GM23338 (cell line): Measurements from ENCODE around the gene ARRDC1. TPM values are rescaled to one million over a fixed set of nuclear protein-coding genes. Genes with fewer than 3 reads are reported as not detected.

Experiments used
- ATAC-seq: fragments of 200-7000 bp; cut with Tn5 transposase; 3 replicates; pipeline ENCODE4 v1.9.1; 2020
- DNase-seq: peaks from one replicate; pipeline ENCODE4 v3.0.0-alpha.2; 2015; ENCODE audit warnings: low spot score
- H2AFZ ChIP-seq: fragments of 200-600 bp; sonication (generic); 2 replicates; pipeline ENCODE4 v1.8.0; 2016; ENCODE audit warnings: antibody characterized with exemption, mild to moderate bottlenecking, moderate library complexity
- H3F3A ChIP-seq: fragments of 200-600 bp; sonication (generic); replicated peaks from 2 replicates; pipeline ENCODE4 v1.8.0; 2017; ENCODE audit warnings: antibody characterized with exemption, mixed run types, low read depth
- H3K27ac ChIP-seq: fragments of 200-600 bp; sonication (generic); 2 replicates; pipeline ENCODE4 v1.6.1; 2016; ENCODE audit warnings: low read depth
- H3K27me3 ChIP-seq: fragments of 200-600 bp; sonication (generic); 2 replicates; pipeline ENCODE4 v1.8.0; 2016; ENCODE audit warnings: mild to moderate bottlenecking, mixed run types, moderate library complexity; ENCODE audit not compliant: insufficient read depth
- H3K36me3 ChIP-seq: fragments of 200-600 bp; sonication (generic); 2 replicates; pipeline ENCODE4 v1.8.0; 2016; ENCODE audit warnings: mild to moderate bottlenecking; ENCODE audit not compliant: insufficient read depth
- H3K4me1 ChIP-seq: fragments of 200-600 bp; sonication (generic); 2 replicates; pipeline ENCODE4 v1.8.0; 2016; ENCODE audit warnings: mild to moderate bottlenecking, moderate library complexity; ENCODE audit not compliant: insufficient read depth
- H3K4me2 ChIP-seq: fragments of 200-600 bp; sonication (generic); 2 replicates; pipeline ENCODE4 v1.7.1; 2017; ENCODE audit warnings: mixed run types
- H3K4me3 ChIP-seq: fragments of 200-600 bp; sonication (generic); 2 replicates; pipeline ENCODE4 v1.6.1; 2016; ENCODE audit warnings: mixed run types
- H3K79me2 ChIP-seq: fragments of 200-600 bp; sonication (generic); replicated peaks from 2 replicates; pipeline ENCODE4 v1.8.0; 2017; ENCODE audit warnings: mild to moderate bottlenecking; ENCODE audit not compliant: insufficient read depth
- H3K9me2 ChIP-seq: fragments of 200-600 bp; sonication (generic); 2 replicates; pipeline ENCODE4 v1.8.0; 2017; ENCODE audit not compliant: insufficient read depth
- H4K20me1 ChIP-seq: fragments of 200-600 bp; sonication (generic); replicated peaks from 2 replicates; pipeline ENCODE4 v1.8.0; 2017; ENCODE audit warnings: mild to moderate bottlenecking; ENCODE audit not compliant: insufficient read depth
- H3K27ac Mint-ChIP-seq: 2 replicates; pipeline ENCODE4 v1.8.0; 2020; ENCODE audit warnings: inconsistent platforms, mild to moderate bottlenecking, moderate library complexity, mixed read lengths
- H3K27me3 Mint-ChIP-seq: 3 replicates; pipeline ENCODE4 v1.8.0; 2022; ENCODE audit warnings: low read depth, mild to moderate bottlenecking, moderate library complexity, mixed read lengths, inconsistent platforms; ENCODE audit not compliant: insufficient read depth, poor library complexity
- H3K36me3 Mint-ChIP-seq: 3 replicates; pipeline ENCODE4 v1.8.0; 2021; ENCODE audit warnings: low read depth, mild to moderate bottlenecking, inconsistent platforms, moderate library complexity, mixed read lengths
- H3K4me1 Mint-ChIP-seq: 3 replicates; pipeline ENCODE4 v1.8.0; 2020; ENCODE audit warnings: mild to moderate bottlenecking, inconsistent platforms, mixed read lengths
- H3K4me3 Mint-ChIP-seq: 3 replicates; pipeline ENCODE4 v1.8.0; 2021; ENCODE audit warnings: moderate library complexity, mild to moderate bottlenecking, inconsistent platforms, mixed read lengths
- H3K9me3 Mint-ChIP-seq: 3 replicates; pipeline ENCODE4 v1.8.0; 2020; ENCODE audit warnings: moderate library complexity, mild to moderate bottlenecking, inconsistent platforms, mixed read lengths
- CREB1 ChIP-seq: fragments of 250-450 bp; sonication (Bioruptor Pico); IDR thresholded peaks from 2 replicates; pipeline ENCODE4 v1.5.0; 2020; ENCODE audit warnings: low read depth, mild to moderate bottlenecking, moderate library complexity
- CTCF ChIP-seq, 2 experiments: fragments of 200-600 bp in 1 of 2; sonication (generic) in 1 of 2; conservative IDR thresholded peaks; 2 replicates each; pipeline versions ENCODE4 v1.5.1 to v1.6.1; 2016 to 2017; ENCODE audit warnings: antibody characterized with exemption in 2 of 2, low read depth in 2 of 2, mild to moderate bottlenecking in 2 of 2, moderate library complexity in 1 of 2
- ETS1 ChIP-seq: IDR thresholded peaks from 2 replicates; pipeline ENCODE4 v1.6.1; 2016; ENCODE audit warnings: antibody characterized with exemption
- EZH2 ChIP-seq: fragments of 200-600 bp; sonication (generic); IDR thresholded peaks from one replicate; pipeline ENCODE4 v1.8.0; 2017; ENCODE audit warnings: antibody characterized with exemption, mild to moderate bottlenecking, low read depth; ENCODE audit not compliant: unreplicated experiment
- EZH2phosphoT487 ChIP-seq: fragments of 200-600 bp; sonication (generic); IDR thresholded peaks from one replicate; pipeline ENCODE4 v1.8.1; 2018; ENCODE audit warnings: antibody characterized with exemption; ENCODE audit not compliant: unreplicated experiment
- NANOG ChIP-seq: IDR thresholded peaks from 2 replicates; pipeline ENCODE4 v1.6.1; 2016; ENCODE audit warnings: antibody characterized with exemption, borderline replicate concordance
- POLR2AphosphoS5 ChIP-seq: IDR thresholded peaks from 2 replicates; pipeline ENCODE4 v1.6.1; 2016; ENCODE audit warnings: antibody characterized with exemption, low read depth
- REST ChIP-seq: IDR thresholded peaks from one replicate; pipeline ENCODE4 v1.6.1; 2018; ENCODE audit warnings: antibody characterized with exemption; ENCODE audit not compliant: unreplicated experiment
- STAT1 ChIP-seq: IDR thresholded peaks from one replicate; pipeline ENCODE4 v1.6.1; 2016; ENCODE audit warnings: antibody characterized with exemption; ENCODE audit not compliant: unreplicated experiment
- ZNF114 ChIP-seq: fragments of 250-450 bp; sonication (Bioruptor Pico); IDR thresholded peaks from 2 replicates; pipeline ENCODE4 v1.5.0; 2020; ENCODE audit warnings: mild to moderate bottlenecking, moderate library complexity
- ZNF331 ChIP-seq: fragments of 250-450 bp; sonication (Bioruptor Pico); IDR thresholded peaks from 2 replicates; pipeline ENCODE4 v1.5.0; 2020; ENCODE audit warnings: low read depth, mild to moderate bottlenecking, moderate library complexity
- polyA plus RNA-seq: library from polyadenylated mRNA; unstranded; fragments of >200 nt; fragmentation: Nextera tagmentation; extraction: Ambion mirVana; gene quantifications from 2 replicates; pipeline ENCODE4 v1.2.1, GENCODE V29; 2016
- total RNA-seq: library from RNA; depleted of rRNA; stranded (reverse); fragments of >200 nt; shearing (Covaris generic); gene quantifications from 2 replicates; pipeline ENCODE4 v1.2.3, GENCODE V29; 2014

Gene ARRDC1
- total and polyA plus RNA-seq, 2 experiments from 2014 or later = 36.6 to 63.8 TPM

DNA sequence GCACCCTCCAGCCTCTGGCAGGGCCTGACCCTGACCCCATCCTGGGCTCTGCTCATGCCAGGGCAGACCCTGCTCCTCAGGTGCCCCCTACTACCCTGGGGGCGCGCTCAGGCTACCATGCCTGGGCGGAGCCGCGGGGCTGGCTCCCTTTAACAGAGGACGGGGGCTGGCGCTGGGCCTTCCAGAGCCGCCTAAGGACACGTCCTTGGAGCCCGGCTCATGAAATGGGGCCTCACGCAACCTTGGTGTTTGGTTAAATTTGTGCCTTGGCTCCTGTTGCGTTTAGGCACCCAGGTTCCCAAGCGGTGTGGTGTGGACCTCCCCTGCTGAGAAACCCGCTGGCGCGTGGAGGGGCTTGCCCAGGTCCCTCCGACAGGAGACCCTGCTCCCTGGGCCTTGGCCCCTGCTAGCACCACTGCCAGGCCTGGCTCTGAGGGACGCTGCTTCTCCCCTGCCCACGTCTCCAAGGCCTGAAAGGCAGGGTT lies 9.9 kb downstream of the ARRDC1 start:
- Histone ChIP-seq H3K27ac (no peak overlapping the region), H3K4me2 (no peak overlapping the region), H3K9me2 (no peaks in the 10 kb centered on the region), H3K4me1 (peaks cover 16% of the 10 kb centered on the region), H3K79me2 (peaks cover 26% of the 10 kb centered on the region), H3F3A (peaks cover 13% of the 10 kb centered on the region), H4K20me1 (peaks cover 16% of the 10 kb centered on the region), H3K4me3 (no peak overlapping the region), H3K27me3 (no peaks in the 10 kb centered on the region), H2AFZ (no peak overlapping the region), H3K36me3 (no peaks in the 10 kb centered on the region; the same call in 1 of the 2 replicates)
- H3K4me3 Mint-ChIP-seq = no peak overlapping the region
- ATAC-seq (no peak), DNase-seq (no peak)
- peaks cover 20% of the 10 kb centered on the region for H3K27me3 Mint-ChIP-seq
- H3K4me1 Mint-ChIP-seq = peaks cover 28% of the 10 kb centered on the region
- H3K9me3 Mint-ChIP-seq = no peaks in the 10 kb centered on the region; the same call in 2 of the 3 replicates
- H3K36me3 Mint-ChIP-seq = peaks cover 30% of the 10 kb centered on the region
- no peak for TF ChIP-seq ZNF331 (CRISPR knock-in tag)
- TF ChIP-seq STAT1 = no peak
- TF ChIP-seq POLR2AphosphoS5 = 0 out of 2 replicates have a peak, but pooled peaks have one; percentile 43
- TF ChIP-seq CREB1 = no peak
- H3K27ac Mint-ChIP-seq = no peak overlapping the region

- H3F3A ChIP-seq = peaks cover 27% of the 10 kb centered on the region
- no peaks in the 10 kb centered on the region; the same call in 1 of the 2 replicates for H3K36me3 ChIP-seq
- peaks cover 37% of the 10 kb centered on the region for H4K20me1 ChIP-seq
- peak; percentile 86 for DNase-seq
- H3K9me2 ChIP-seq = no peaks in the 10 kb centered on the region
- H3K4me2 ChIP-seq = peak within 1 kb of the TSS; percentile 96
- peak; percentile 73 for ATAC-seq
- H3K27ac ChIP-seq = peak within 1 kb of the TSS; percentile 96
- peak within 1 kb of the TSS; percentile 99 for H3K4me3 ChIP-seq
- peak within 1 kb of the TSS; percentile 79 for H2AFZ ChIP-seq
- TF ChIP-seq CTCF (conservative IDR thresholded peaks at IDR 0.05; ENCODE audit: low read depth in 2 of 2) (peak in 1 of 2 experiments; percentile 26; a peak in 1 of 4 replicates), EZH2phosphoT487 (no peak), EZH2 (no peak), ZNF114 (CRISPR knock-in tag) (no peak), POLR2AphosphoS5 (peak; percentile 55), CREB1 (peak; percentile 60; the same call in 1 of the 2 replicates), NANOG (no peak), REST (no peak), ETS1 (no peak; the same call in 1 of the 2 replicates)
- peaks cover 15% of the 10 kb centered on the region for H3K27me3 Mint-ChIP-seq
- H3K9me3 Mint-ChIP-seq = no peaks in the 10 kb centered on the region; the same call in 1 of the 3 replicates
- peaks cover 30% of the 10 kb centered on the region for H3K4me1 Mint-ChIP-seq
- H3K27me3 ChIP-seq = no peaks in the 10 kb centered on the region
- H3K27ac Mint-ChIP-seq = peak within 1 kb of the TSS; percentile 96
- peaks cover 51% of the 10 kb centered on the region for H3K36me3 Mint-ChIP-seq
- H3K4me1 ChIP-seq = peaks cover 25% of the 10 kb centered on the region
- peaks cover 55% of the 10 kb centered on the region for H3K79me2 ChIP-seq
- H3K4me3 Mint-ChIP-seq = peak within 1 kb of the TSS; percentile 94
These were observed 12.9 kb downstream of the ARRDC1 start, which contains the start of gene EHMT1 for GRCh38 chr9:137618105-137619067. TSS of gene EHMT1 (plus strand) at chr9:137619005. CDS start at chr9:137619029, 24 bp downstream.
